GM18498 (cell line): ENCODE measurements around the gene APP.

Experiments used
- ATAC-seq: cut with Tn5 transposase; IDR thresholded peaks from one replicate; pipeline ENCODE4 v1.9.1; 2021; ENCODE audit warnings: mild to moderate bottlenecking, moderate library complexity; ENCODE audit not compliant: unreplicated experiment

APP gene

GRCh38 chr21:25985990-25986389 is 184.6 kb downstream of the APP start:
- ATAC-seq = no peak

GRCh38 chr21:25984538-25984937 is 186.0 kb downstream of the APP start:
- no peak for ATAC-seq

- ATAC-seq = no peak
Measured at GRCh38 chr21:25983745-25984144, 186.8 kb downstream of the APP start.

DNA sequence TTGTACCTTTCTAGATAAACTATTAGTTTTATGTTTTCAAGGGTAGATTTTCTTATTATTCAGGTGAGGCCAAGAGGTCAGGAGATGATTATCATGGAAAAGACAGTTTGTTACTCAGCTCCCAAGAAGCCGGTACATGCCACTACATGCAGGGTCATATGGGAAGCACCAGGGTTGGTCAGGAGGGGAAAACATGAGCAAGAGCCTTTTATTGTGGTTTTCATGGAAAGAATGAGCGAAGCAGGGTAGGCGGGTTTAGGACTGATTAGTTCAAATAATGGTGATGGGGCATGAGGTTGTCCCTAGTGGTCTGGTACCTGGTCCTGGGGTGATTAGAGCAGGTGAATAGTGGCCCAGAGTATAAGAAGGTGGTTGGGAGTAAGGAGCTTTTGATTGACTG is 189.9 kb downstream of the APP start:
- no peak for ATAC-seq

- no peak for ATAC-seq
Measured at GRCh38 chr21:25979845-25980616, 190.5 kb downstream of the APP start.

DNA sequence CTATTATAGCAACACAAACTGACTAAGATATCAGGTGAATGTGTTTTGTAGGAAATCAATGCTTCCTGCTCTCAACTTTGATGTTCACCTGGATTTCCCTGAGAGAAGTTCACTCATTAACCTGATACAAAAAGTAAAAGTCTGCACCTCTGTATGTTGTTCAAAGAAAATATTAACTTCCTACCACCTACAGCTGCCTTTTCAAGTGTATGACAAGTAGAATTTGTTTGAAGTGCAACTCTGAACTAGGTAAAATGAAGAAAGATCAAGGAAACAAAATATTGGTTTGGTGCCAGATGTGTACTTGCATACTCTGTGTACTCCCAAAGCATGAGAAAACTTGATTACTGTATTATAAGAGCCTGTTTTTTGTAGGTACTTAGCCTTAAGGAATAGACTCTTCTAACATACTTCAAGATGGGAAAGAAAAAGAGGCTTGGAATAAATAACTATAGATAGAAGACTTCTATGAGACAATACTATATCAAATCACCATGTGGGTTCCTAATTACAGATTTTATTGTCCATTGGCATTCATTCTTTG is 193.4 kb downstream of the APP start:
- ATAC-seq = no peak

GRCh38 chr21:25974964-25975363 is 195.6 kb downstream of the APP start:
- no peak for ATAC-seq

DNA sequence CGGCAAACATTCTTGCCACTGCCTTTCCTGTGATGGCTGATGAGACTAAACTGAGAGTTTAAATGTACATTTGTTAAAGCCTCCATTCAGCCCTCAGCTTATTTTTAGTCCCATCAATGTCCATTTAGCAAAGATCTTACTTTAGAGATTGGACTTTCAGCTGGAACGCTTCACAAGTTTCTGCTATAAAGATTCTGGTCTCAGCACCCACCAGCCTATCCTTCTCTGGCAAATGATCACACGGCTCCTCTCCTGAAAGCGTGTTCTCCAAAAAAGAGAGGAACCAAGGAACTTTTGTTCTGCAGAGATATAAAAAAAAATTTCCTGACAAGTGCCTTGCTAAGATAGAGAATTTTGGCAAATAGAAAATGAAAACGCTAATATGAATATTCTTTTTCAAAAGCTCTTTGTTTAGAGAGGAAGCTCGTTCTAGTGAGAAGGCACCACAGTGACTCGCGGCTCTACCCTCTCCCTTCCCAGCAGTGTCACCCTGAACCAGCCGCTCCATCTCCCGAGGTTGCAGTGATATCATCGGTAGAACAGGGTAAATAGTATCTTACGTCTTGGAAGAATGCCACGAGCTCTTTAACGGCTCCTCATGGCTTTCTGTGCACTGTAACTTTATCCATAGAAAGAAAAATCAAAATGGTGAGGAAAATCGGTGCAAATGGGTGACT is 200.2 kb downstream of the APP start:
- ATAC-seq = no peak

DNA sequence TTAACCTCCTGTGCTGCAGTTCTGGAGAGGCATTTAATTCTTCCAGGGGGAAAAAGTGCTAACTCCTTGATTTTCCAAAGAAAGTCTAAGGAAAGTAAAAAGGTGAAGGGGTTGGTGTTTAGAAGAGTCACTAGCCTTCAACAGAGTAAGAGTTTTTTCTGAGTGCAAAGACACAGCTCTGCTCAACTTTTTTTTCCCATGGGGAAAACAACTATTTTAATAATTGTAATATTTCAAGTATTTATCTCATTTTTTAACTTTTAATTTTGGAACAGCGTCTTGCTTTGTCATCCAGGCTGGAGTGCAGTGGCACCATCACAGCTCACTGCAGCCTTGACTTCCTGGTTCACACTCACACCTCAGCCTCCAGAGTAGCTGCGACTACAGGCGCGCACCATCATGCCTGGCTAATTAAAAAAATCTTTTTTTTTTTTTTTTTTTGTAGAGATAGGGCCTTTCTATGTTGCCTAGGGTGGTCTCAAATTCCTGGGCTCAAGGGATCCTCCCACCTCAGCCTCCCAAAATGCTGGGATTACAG is 202.6 kb downstream of the APP start:
- peak; percentile 72 for ATAC-seq

GRCh38 chr21:25967181-25967900 is 203.2 kb downstream of the APP start:
- ATAC-seq = peak; percentile 99

DNA sequence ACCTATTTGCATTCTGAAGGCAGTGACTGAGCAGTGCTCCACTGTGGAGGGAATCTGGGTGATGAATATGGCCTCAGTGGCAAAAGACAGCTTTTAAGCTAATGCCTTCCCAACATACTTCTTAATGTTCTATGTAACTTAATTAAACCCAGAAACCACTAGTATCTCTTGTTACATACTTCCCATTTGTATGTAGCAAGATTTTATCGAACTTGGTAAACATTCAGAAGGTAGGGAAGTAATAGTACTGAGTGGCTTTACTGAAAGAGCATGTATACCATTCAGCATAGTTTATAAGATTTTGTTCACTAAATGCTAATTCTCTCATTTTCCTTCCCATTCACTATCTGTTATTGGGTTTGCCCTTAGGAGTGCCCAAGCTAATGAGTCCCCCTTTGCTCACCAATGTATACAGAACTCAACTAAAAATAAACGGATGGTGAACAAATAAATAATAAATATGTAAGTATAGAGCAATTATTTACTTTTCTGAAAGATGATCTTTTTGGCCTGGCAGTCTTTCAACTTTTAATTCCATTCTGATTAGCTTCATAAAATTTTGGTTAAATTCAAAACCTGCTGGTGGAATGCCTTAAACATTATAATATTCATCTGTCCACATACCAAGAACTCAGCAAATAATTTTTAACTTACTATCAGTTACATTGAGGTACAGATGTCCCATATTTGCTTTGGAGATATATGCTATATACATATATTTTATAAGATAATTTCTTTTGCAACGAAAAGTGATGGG is 204.4 kb downstream of the APP start:
- ATAC-seq = no peak

DNA sequence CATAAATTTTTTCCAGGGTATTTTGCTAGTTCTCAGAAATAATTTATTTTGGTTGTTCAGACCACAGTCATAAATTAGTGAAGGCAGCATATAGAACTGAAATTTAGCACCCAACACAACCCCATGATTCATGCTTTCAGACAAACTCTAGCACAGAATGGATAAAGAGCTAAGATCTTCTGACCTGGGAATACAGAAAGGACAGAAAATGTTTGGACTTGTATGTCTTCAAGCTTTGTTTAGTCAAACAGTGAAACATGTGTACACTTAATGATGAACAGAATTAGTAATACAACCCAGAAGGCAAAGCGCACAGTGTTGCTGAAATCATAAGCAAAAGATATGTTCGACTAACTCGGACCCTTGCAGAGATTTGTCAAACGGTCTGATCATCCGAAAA is 205.6 kb downstream of the APP start:
- ATAC-seq = no peak

- ATAC-seq = no peak
Measured at GRCh38 chr21:25964015-25964414, 206.6 kb downstream of the APP start.

GRCh38 chr21:25963181-25963580 is 207.4 kb downstream of the APP start:
- ATAC-seq = no peak

GRCh38 chr21:25961042-25961441 is 209.5 kb downstream of the APP start:
- ATAC-seq = no peak

DNA sequence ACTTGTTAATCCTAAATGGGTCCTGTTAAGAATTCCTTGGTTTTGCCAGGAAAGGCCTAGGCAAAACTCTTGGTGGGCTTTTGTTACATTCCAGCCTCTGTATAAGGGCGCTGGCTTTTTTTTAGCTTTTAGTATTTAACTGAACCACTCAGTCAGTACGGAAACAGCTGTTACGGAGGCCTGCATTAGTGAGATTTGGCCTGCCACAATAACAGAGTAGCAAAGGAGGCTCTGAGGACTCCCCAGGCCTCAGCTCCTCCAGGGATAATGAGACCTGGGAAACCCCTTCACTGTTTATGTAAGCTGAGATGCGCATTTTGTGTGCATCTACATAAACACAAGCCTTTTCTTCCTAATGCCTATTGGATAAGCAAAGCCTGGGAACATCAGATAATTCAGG is 210.2 kb downstream of the APP start:
- no peak for ATAC-seq

- no peak for ATAC-seq
Measured at GRCh38 chr21:25959799-25960198, 210.8 kb downstream of the APP start.

DNA sequence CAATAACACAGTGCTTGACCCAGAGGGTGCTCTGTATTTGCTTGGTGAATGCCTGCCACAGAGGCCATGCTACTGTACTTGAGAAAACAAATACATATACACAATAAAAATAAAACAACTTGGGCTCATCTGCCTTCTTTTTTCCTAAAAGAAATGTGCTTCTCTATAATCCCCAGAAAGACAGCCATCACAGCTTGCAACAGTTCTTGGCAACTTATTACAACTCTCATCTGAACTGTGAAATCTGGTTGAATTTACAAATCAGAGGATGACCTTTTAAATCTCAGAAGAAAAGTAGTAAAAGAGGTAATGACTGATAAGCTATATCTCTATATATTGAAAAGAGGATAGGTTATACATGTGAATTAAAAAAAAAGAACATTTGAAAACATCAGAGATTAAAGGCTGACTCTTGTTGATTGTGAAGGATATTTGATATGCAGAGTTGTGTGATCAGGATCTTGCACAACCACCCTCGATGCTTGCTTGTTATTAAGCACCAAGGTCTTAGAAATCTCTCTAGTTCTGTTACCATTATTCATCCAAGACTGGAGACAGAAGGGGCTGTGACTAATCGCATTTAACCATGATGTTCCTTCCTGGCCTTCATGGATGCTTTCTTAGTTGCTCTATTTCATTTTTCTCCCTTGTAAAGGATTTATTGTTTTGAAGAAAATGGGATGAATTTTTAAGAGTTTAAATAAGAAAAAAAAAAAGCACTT is 213.4 kb downstream of the APP start:
- ATAC-seq = no peak

DNA sequence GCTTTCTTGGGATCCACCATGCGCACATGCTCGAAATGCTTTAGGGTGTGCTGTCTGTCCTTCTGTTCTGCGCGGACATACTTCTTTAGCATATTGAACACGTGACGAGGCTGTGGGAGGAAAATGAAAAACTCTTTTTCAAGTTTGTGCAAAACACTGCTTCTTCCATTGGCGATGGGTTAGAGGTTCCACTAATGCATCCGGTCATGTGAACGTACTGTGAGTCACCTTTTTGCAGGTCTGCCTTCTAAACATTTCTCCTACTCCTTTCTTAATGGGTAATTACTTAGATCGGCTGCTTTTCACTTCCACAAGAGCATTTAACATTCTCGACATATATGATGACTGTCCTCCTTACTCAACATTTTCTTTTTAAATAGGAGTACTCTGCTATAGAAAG is 214.9 kb downstream of the APP start:
- ATAC-seq = no peak

DNA sequence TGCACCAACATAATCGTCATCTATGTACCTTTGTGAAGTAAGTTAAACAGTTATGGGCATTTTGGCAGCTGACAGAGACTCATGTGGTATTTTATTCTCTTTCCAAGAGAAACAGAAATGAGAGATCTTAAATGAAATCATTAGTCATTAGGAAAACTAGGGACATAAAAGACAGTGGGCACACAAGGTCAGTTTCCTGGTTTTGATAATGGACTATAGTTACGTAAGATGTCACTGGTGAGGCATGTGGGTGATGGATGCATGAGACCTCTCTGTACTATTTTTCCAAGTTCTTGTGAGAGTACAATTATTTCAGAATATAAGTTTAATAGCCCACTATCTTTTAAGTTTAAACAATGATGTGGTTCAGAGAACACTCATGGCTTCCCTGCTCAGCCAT is 216.9 kb downstream of the APP start:
- no peak for ATAC-seq
